Measurements from ENCODE around the gene SLC34A3.
A peak's percentile ranks its signal among the peaks of the same experiment; 100 is the strongest.

SLC34A3 gene

DNA sequence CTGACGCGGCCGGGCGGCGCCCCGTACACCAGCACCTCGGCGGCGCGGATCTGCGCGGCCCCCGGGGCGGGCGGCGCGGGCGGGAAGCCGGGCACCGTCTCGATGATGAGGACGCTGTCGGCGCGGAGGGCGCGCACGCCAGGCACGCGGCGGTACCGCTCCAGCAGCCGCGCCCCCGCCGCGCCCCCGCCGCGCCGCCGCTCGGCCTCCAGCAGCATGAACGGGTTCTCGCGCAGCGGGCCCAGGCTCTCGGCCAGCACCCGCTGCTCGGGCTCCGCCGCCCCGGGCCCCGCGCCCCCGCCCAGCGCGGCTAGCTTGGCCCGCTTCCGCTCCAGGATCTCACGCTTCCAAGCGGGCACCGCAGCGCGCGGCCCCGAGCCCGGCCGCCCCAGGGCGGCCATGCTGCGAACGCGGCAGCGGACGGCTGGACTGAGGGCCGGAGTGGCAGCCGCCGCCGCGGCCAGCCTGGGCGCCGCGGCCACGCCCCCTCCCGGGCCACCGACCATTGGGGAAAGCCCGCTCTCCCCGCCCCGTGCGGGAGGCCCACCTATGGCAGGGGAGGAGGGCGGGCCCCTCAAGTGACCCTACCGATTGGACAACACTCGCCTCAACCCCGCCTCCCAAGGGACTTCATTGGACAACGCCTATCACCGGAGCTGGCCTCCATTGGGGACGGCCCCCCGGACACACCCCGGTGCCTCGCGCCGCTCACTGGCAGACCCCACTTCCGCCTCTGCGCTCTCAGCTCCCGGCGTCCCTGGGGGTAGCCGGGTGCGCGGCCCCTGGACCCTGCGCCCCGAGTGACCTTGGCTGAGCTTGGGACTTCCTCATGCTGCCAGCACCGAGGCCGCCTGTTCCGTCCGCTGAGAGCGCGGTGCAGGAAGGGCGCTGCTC is 30.1 kb upstream of the SLC34A3 start, which contains the start of gene TPRN:
TPRN (minus strand) TSS at position 431 of the 894 bp plus-strand sequence; CDS start at position 401, 30 bp downstream.
- TF ChIP-seq SIN3A (IDR thresholded peaks at IDR 0.05; ENCODE audit: borderline replicate concordance, insufficient read depth, low read length) (no peak), POLR2AphosphoS5 (IDR thresholded peaks at IDR 0.05; ENCODE audit: low read depth, low read length) (peak; percentile 86), FOXP2 (optimal IDR thresholded peaks at IDR 0.05; ENCODE audit: borderline replicate concordance, extremely low read depth, extremely low read length, insufficient read depth) (no peak), TAF1 (IDR thresholded peaks at IDR 0.05; ENCODE audit: borderline replicate concordance, insufficient read depth, low read length) (peak; percentile 98)
- TF ChIP-seq, protein P1, sequence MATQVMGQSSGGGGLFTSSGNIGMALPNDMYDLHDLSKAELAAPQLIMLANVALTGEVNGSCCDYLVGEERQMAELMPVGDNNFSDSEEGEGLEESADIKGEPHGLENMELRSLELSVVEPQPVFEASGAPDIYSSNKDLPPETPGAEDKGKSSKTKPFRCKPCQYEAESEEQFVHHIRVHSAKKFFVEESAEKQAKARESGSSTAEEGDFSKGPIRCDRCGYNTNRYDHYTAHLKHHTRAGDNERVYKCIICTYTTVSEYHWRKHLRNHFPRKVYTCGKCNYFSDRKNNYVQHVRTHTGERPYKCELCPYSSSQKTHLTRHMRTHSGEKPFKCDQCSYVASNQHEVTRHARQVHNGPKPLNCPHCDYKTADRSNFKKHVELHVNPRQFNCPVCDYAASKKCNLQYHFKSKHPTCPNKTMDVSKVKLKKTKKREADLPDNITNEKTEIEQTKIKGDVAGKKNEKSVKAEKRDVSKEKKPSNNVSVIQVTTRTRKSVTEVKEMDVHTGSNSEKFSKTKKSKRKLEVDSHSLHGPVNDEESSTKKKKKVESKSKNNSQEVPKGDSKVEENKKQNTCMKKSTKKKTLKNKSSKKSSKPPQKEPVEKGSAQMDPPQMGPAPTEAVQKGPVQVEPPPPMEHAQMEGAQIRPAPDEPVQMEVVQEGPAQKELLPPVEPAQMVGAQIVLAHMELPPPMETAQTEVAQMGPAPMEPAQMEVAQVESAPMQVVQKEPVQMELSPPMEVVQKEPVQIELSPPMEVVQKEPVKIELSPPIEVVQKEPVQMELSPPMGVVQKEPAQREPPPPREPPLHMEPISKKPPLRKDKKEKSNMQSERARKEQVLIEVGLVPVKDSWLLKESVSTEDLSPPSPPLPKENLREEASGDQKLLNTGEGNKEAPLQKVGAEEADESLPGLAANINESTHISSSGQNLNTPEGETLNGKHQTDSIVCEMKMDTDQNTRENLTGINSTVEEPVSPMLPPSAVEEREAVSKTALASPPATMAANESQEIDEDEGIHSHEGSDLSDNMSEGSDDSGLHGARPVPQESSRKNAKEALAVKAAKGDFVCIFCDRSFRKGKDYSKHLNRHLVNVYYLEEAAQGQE (IDR thresholded peaks at IDR 0.05; ENCODE audit: insufficient read depth in 1 of 2, low read depth in 2 of 2, low read length in 2 of 2), result 0 out of 4 replicates have a peak, but pooled peaks have one; percentile 14 to 63

DNA sequence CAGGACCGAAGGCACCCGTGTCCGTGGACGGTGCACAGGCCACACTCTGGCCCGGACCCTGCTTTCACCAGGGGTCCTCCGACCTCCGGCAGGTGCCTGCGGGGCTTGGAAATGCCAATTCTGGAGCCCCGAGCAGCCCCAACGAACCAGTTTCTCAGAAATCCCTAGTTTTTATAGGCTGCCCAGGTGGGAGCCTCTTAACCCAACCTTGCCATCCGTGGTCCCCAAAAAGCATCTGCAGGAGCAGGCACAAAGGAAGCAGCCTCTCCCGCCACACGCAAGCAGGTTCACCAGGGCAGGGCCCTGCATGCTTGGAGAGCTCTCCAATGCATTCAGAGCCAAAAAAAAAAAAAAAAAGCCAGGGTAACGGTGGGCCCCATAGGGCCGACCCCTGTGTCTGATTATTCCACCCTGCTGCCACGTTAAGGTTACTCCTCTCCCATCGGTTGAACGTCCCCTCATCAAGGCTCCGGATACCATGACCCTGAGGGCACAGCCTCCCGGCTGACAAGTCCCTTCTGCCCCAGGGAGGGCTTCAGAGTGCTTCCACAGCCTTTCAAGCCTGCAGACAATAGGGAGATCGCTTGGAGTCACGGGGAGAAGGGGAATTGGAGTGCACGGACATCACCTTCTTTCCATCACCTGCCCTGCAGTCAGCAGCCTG is 29.4 kb upstream of the SLC34A3 start:
- TF ChIP-seq SIN3A (IDR thresholded peaks at IDR 0.05; ENCODE audit: borderline replicate concordance, insufficient read depth, low read length) (no peak), POLR2AphosphoS5 (IDR thresholded peaks at IDR 0.05; ENCODE audit: low read depth, low read length) (no peak), FOXP2 (optimal IDR thresholded peaks at IDR 0.05; ENCODE audit: borderline replicate concordance, extremely low read depth, extremely low read length, insufficient read depth) (no peak), TAF1 (IDR thresholded peaks at IDR 0.05; ENCODE audit: borderline replicate concordance, insufficient read depth, low read length) (no peak)
- TF ChIP-seq, protein P1 (IDR thresholded peaks at IDR 0.05; ENCODE audit: insufficient read depth in 1 of 2, low read depth in 2 of 2, low read length in 2 of 2), result no peak

DNA sequence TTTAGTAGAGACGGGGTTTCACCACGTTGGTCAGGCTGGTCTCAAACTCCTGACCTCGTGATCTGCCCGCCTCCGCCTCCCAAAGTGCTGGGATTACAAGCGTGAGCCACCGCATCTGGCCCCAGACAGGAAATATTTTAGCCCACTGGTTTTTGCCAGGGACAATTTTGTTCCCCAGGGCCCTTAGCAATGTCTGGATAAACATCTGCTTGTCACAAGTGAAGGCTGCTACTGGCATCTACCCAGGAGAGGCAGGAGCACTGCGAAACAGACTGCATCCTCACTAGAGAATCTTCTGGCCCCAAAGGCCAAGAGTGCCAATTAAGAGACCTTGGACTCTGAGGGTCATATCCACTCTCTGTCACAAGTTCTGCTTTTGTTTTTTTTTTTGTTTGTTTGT is 27.7 kb upstream of the SLC34A3 start:
- no peak for TF ChIP-seq POLR2AphosphoS5 (IDR thresholded peaks at IDR 0.05; ENCODE audit: low read depth, low read length)
- no peak for TF ChIP-seq SIN3A (IDR thresholded peaks at IDR 0.05; ENCODE audit: borderline replicate concordance, insufficient read depth, low read length)
- TF ChIP-seq TAF1 (IDR thresholded peaks at IDR 0.05; ENCODE audit: borderline replicate concordance, insufficient read depth, low read length), result no peak
- TF ChIP-seq, protein P1 (IDR thresholded peaks at IDR 0.05; ENCODE audit: insufficient read depth in 1 of 2, low read depth in 2 of 2, low read length in 2 of 2), result no peak
- TF ChIP-seq FOXP2 (optimal IDR thresholded peaks at IDR 0.05; ENCODE audit: borderline replicate concordance, extremely low read depth, extremely low read length, insufficient read depth), result no peak

DNA sequence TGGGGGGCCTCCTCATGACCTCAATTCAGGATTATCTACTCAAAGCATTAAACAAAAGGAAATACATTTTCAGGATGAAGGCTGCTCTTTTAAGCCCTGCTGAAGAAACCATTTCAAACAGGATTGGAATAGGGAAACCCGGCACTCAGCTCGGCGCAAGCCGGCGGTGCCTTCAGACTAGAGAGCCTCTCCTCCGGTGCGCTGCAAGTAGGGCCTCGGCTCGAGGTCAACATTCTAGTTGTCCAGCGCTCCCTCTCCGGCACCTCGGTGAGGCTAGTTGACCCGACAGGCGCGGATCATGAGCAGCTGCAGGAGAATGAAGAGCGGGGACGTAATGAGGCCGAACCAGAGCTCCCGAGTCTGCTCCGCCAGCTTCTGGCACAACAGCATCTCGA is 26.0 kb upstream of the SLC34A3 start:
- no peak for TF ChIP-seq FOXP2 (optimal IDR thresholded peaks at IDR 0.05; ENCODE audit: borderline replicate concordance, extremely low read depth, extremely low read length, insufficient read depth)
- TF ChIP-seq SIN3A (IDR thresholded peaks at IDR 0.05; ENCODE audit: borderline replicate concordance, insufficient read depth, low read length), result no peak
- TF ChIP-seq TAF1 (IDR thresholded peaks at IDR 0.05; ENCODE audit: borderline replicate concordance, insufficient read depth, low read length), result no peak
- TF ChIP-seq, protein P1 (IDR thresholded peaks at IDR 0.05; ENCODE audit: insufficient read depth in 1 of 2, low read depth in 2 of 2, low read length in 2 of 2), result no peak

Measured in PFSK-1 (cell line).